Loucy (cell line): ENCODE data around the gene RBM19.

Source experiments
- H2AFZ ChIP-seq: fragments of 200-600 bp; sonication (generic); 2 replicates; pipeline ENCODE4 v1.6.0; 2016; ENCODE audit warnings: antibody characterized with exemption, mild to moderate bottlenecking, low read length, moderate library complexity
- H3F3A ChIP-seq: fragments of 200-600 bp; 2 replicates; pipeline ENCODE4 v1.6.0; 2016; ENCODE audit warnings: antibody characterized with exemption, low read depth, mild to moderate bottlenecking
- H3K27me3 ChIP-seq: fragments of 200-600 bp; sonication (generic); 2 replicates; pipeline ENCODE4 v1.6.1; 2014; ENCODE audit warnings: low read length, mild to moderate bottlenecking; ENCODE audit not compliant: insufficient read depth, poor library complexity, severe bottlenecking
- H3K36me3 ChIP-seq: fragments of 200-600 bp; sonication (generic); 2 replicates; pipeline ENCODE4 v1.6.1; 2016; ENCODE audit warnings: low read length; ENCODE audit not compliant: insufficient read depth
- H3K4me1 ChIP-seq: fragments of 200-600 bp; sonication (generic); 2 replicates; pipeline ENCODE4 v1.5.1; 2014; ENCODE audit warnings: low read length, mild to moderate bottlenecking; ENCODE audit not compliant: insufficient read depth, poor library complexity, severe bottlenecking
- H3K4me2 ChIP-seq: fragments of 200-600 bp; sonication (generic); 2 replicates; pipeline ENCODE4 v1.6.0; 2014; ENCODE audit warnings: antibody characterized with exemption, low read length, low read depth, mild to moderate bottlenecking; ENCODE audit not compliant: poor library complexity, severe bottlenecking
- H3K4me3 ChIP-seq: fragments of 200-600 bp; sonication (generic); 2 replicates; pipeline ENCODE4 v1.5.1; 2014; ENCODE audit warnings: low read length, mild to moderate bottlenecking, mixed read lengths; ENCODE audit not compliant: poor library complexity, severe bottlenecking
- H3K79me2 ChIP-seq: fragments of 200-600 bp; sonication (generic); 2 replicates; pipeline ENCODE4 v1.6.1; 2014; ENCODE audit warnings: low read length; ENCODE audit not compliant: insufficient read depth
- H3K9ac ChIP-seq: fragments of 200-600 bp; sonication (generic); 2 replicates; pipeline ENCODE4 v1.6.0; 2014; ENCODE audit warnings: mild to moderate bottlenecking, low read depth, low read length, moderate library complexity; ENCODE audit not compliant: poor library complexity, severe bottlenecking
- H3K9me2 ChIP-seq: fragments of 200-600 bp; sonication (generic); replicated peaks from 2 replicates; pipeline ENCODE4 v1.6.1; 2016; ENCODE audit warnings: low read depth, low read length, mixed read lengths
- H3K9me3 ChIP-seq: fragments of 200-600 bp; sonication (generic); 2 replicates; pipeline ENCODE4 v1.6.1; 2014; ENCODE audit warnings: mild to moderate bottlenecking, antibody characterized with exemption, low read length, low read depth; ENCODE audit not compliant: insufficient read depth
- H4K20me1 ChIP-seq: fragments of 200-600 bp; sonication (generic); 2 replicates; pipeline ENCODE4 v1.6.0; 2014; ENCODE audit warnings: antibody characterized with exemption, low read length, mild to moderate bottlenecking; ENCODE audit not compliant: insufficient read depth, poor library complexity, severe bottlenecking
- CTCF ChIP-seq: fragments of 200-600 bp; sonication (generic); conservative IDR thresholded peaks from 2 replicates; pipeline ENCODE4 v1.5.1; 2014; ENCODE audit warnings: mild to moderate bottlenecking, antibody characterized with exemption, low read length
- EZH2phosphoT487 ChIP-seq: fragments of 200-600 bp; IDR thresholded peaks from 2 replicates; pipeline ENCODE4 v1.6.1; 2018; ENCODE audit warnings: antibody characterized with exemption, mild to moderate bottlenecking, moderate library complexity, borderline replicate concordance

Gene RBM19

GRCh38 chr12:113931517-113931916 lies 34.6 kb downstream of the RBM19 start:
- Histone ChIP-seq H3K27me3 (no peaks in the 10 kb centered on the region), H4K20me1 (no peaks in the 10 kb centered on the region), H3K4me1 (no peaks in the 10 kb centered on the region), H3K9ac (no peak overlapping the region), H3K9me2 (no peaks in the 10 kb centered on the region), H3F3A (no peaks in the 10 kb centered on the region), H2AFZ (no peak overlapping the region), H3K4me3 (no peak overlapping the region), H3K4me2 (no peak overlapping the region), H3K9me3 (no peaks in the 10 kb centered on the region), H3K36me3 (peaks cover under 1% of the 10 kb centered on the region; the same call in 1 of the 2 replicates), H3K79me2 (no peaks in the 10 kb centered on the region)
- TF ChIP-seq EZH2phosphoT487 (no peak), CTCF (no peak)

- Histone ChIP-seq H3K9me3 (no peaks in the 10 kb centered on the region), H3K9me2 (no peaks in the 10 kb centered on the region), H3K9ac (no peak overlapping the region), H2AFZ (no peak overlapping the region), H3K4me2 (no peak overlapping the region), H3K4me1 (no peaks in the 10 kb centered on the region), H3K79me2 (no peaks in the 10 kb centered on the region), H3F3A (no peaks in the 10 kb centered on the region), H3K4me3 (no peak overlapping the region), H4K20me1 (no peaks in the 10 kb centered on the region), H3K27me3 (no peaks in the 10 kb centered on the region), H3K36me3 (peaks cover 10% of the 10 kb centered on the region; the same call in 1 of the 2 replicates)
- no peak for TF ChIP-seq CTCF
- no peak for TF ChIP-seq EZH2phosphoT487
These were observed 35.9 kb downstream of the RBM19 start for GRCh38 chr12:113930249-113930648.

GRCh38 chr12:113929312-113929989 lies 36.7 kb downstream of the RBM19 start:
- Histone ChIP-seq H3K79me2 (no peaks in the 10 kb centered on the region), H3K36me3 (peaks cover 12% of the 10 kb centered on the region; the same call in 1 of the 2 replicates), H3K4me3 (no peak overlapping the region), H3K27me3 (no peaks in the 10 kb centered on the region), H3K4me1 (no peaks in the 10 kb centered on the region), H2AFZ (no peak overlapping the region), H4K20me1 (no peaks in the 10 kb centered on the region), H3K9me3 (no peaks in the 10 kb centered on the region), H3K4me2 (no peak overlapping the region), H3F3A (no peaks in the 10 kb centered on the region), H3K9ac (no peak overlapping the region), H3K9me2 (no peaks in the 10 kb centered on the region)
- TF ChIP-seq CTCF (no peak), EZH2phosphoT487 (no peak)
